ENCODE data around the gene CELSR2. TPM values are rescaled to one million over a fixed set of nuclear protein-coding genes. Genes with fewer than 3 reads are reported as not detected.
A peak's percentile ranks its signal among the peaks of the same experiment; 100 is the strongest.

The CELSR2 gene
- polyA plus RNA-seq, 2 donors, result 17.4 to 19.4 TPM

- WGBS, 2 donors, result 59 to 71% methylated on average over 22 of the region's 22 CpGs
- H3K36me3 ChIP-seq (ENCODE audit: control insufficient read depth in 2 of 2, insufficient read depth in 2 of 2, low read length in 1 of 2), result peaks cover 0 to 39% of the 10 kb centered on the region in 2 donors
- peak overlapping the region; percentile 86 to 91 for H3K27ac ChIP-seq (ENCODE audit: low read depth in 2 of 2, low read length in 1 of 2)
- H3K4me1 ChIP-seq (ENCODE audit: control insufficient read depth in 2 of 2, insufficient read depth in 2 of 2, low read length in 1 of 2), result peaks cover 4 to 25% of the 10 kb centered on the region in 2 donors
- H3K27me3 ChIP-seq (ENCODE audit: control insufficient read depth in 1 of 2, insufficient read depth in 2 of 2, low read length in 2 of 2), result no peaks in the 10 kb centered on the region
- no peaks in the 10 kb centered on the region for H3K9me3 ChIP-seq (ENCODE audit: control insufficient read depth in 2 of 2, insufficient read depth in 1 of 2, low read depth in 1 of 2, low read length in 1 of 2)
- no peak overlapping the region for H3K4me3 ChIP-seq (ENCODE audit: low read depth in 1 of 2, low read length in 2 of 2)
Measured at GRCh38 chr1:109262231-109263055, 13.1 kb downstream of the CELSR2 start.

GRCh38 chr1:109263234-109263596 lies 13.9 kb downstream of the CELSR2 start:
- WGBS, 2 donors, result 34 to 63% methylated on average over 9 to 12 of the region's 12 CpGs
- Histone ChIP-seq H3K4me1 (ENCODE audit: control insufficient read depth in 2 of 2, insufficient read depth in 2 of 2, low read length in 1 of 2) (peaks cover 4 to 28% of the 10 kb centered on the region in 2 donors), H3K4me3 (ENCODE audit: low read depth in 1 of 2, low read length in 2 of 2) (no peak overlapping the region), H3K27me3 (ENCODE audit: control insufficient read depth in 1 of 2, insufficient read depth in 2 of 2, low read length in 2 of 2) (no peaks in the 10 kb centered on the region), H3K9me3 (ENCODE audit: control insufficient read depth in 2 of 2, insufficient read depth in 1 of 2, low read depth in 1 of 2, low read length in 1 of 2) (no peaks in the 10 kb centered on the region), H3K36me3 (ENCODE audit: control insufficient read depth in 2 of 2, insufficient read depth in 2 of 2, low read length in 1 of 2) (peaks cover 0 to 39% of the 10 kb centered on the region in 2 donors), H3K27ac (ENCODE audit: low read depth in 2 of 2, low read length in 1 of 2) (peak overlapping the region; percentile 86 to 91)

GRCh38 chr1:109263597-109264378 lies 14.4 kb downstream of the CELSR2 start:
- H3K4me1 ChIP-seq (ENCODE audit: control insufficient read depth in 2 of 2, insufficient read depth in 2 of 2, low read length in 1 of 2), result peaks cover 4 to 28% of the 10 kb centered on the region in 2 donors
- H3K36me3 ChIP-seq (ENCODE audit: control insufficient read depth in 2 of 2, insufficient read depth in 2 of 2, low read length in 1 of 2), result peaks cover 0 to 41% of the 10 kb centered on the region in 2 donors
- peak overlapping the region; percentile 39 to 86 for H3K27ac ChIP-seq (ENCODE audit: low read depth in 2 of 2, low read length in 1 of 2)
- no peaks in the 10 kb centered on the region for H3K9me3 ChIP-seq (ENCODE audit: control insufficient read depth in 2 of 2, insufficient read depth in 1 of 2, low read depth in 1 of 2, low read length in 1 of 2)
- WGBS, 2 donors, result 49 to 51% methylated on average over 29 of the region's 29 CpGs
- H3K4me3 ChIP-seq (ENCODE audit: low read depth in 1 of 2, low read length in 2 of 2), result no peak overlapping the region
- H3K27me3 ChIP-seq (ENCODE audit: control insufficient read depth in 1 of 2, insufficient read depth in 2 of 2, low read length in 2 of 2), result no peaks in the 10 kb centered on the region

GRCh38 chr1:109264379-109264755 lies 15.0 kb downstream of the CELSR2 start:
- peaks cover 4 to 28% of the 10 kb centered on the region in 2 donors for H3K4me1 ChIP-seq (ENCODE audit: control insufficient read depth in 2 of 2, insufficient read depth in 2 of 2, low read length in 1 of 2)
- no peak overlapping the region for H3K4me3 ChIP-seq (ENCODE audit: low read depth in 1 of 2, low read length in 2 of 2)
- H3K27ac ChIP-seq (ENCODE audit: low read depth in 2 of 2, low read length in 1 of 2), result no peak overlapping the region
- H3K36me3 ChIP-seq (ENCODE audit: control insufficient read depth in 2 of 2, insufficient read depth in 2 of 2, low read length in 1 of 2), result peaks cover 0 to 45% of the 10 kb centered on the region in 2 donors
- H3K9me3 ChIP-seq (ENCODE audit: control insufficient read depth in 2 of 2, insufficient read depth in 1 of 2, low read depth in 1 of 2, low read length in 1 of 2), result no peaks in the 10 kb centered on the region
- no peaks in the 10 kb centered on the region for H3K27me3 ChIP-seq (ENCODE audit: control insufficient read depth in 1 of 2, insufficient read depth in 2 of 2, low read length in 2 of 2)
- 67 to 76% methylated on average over 9 of the region's 9 CpGs for WGBS, 2 donors

- 82 to 91% methylated on average over 4 of the region's 4 CpGs for WGBS, 2 donors
- Histone ChIP-seq H3K4me1 (ENCODE audit: control insufficient read depth in 2 of 2, insufficient read depth in 2 of 2, low read length in 1 of 2) (peaks cover 4 to 28% of the 10 kb centered on the region in 2 donors), H3K9me3 (ENCODE audit: control insufficient read depth in 2 of 2, insufficient read depth in 1 of 2, low read depth in 1 of 2, low read length in 1 of 2) (no peaks in the 10 kb centered on the region), H3K27me3 (ENCODE audit: control insufficient read depth in 1 of 2, insufficient read depth in 2 of 2, low read length in 2 of 2) (no peaks in the 10 kb centered on the region), H3K4me3 (ENCODE audit: low read depth in 1 of 2, low read length in 2 of 2) (no peak overlapping the region), H3K27ac (ENCODE audit: low read depth in 2 of 2, low read length in 1 of 2) (peak overlapping the region in 1 of 2 donors; percentile 15), H3K36me3 (ENCODE audit: control insufficient read depth in 2 of 2, insufficient read depth in 2 of 2, low read length in 1 of 2) (peaks cover 0 to 51% of the 10 kb centered on the region in 2 donors)
Measured at GRCh38 chr1:109265016-109265415, 15.7 kb downstream of the CELSR2 start.

GRCh38 chr1:109265741-109266330 lies 16.5 kb downstream of the CELSR2 start:
- Histone ChIP-seq H3K36me3 (ENCODE audit: control insufficient read depth in 2 of 2, insufficient read depth in 2 of 2, low read length in 1 of 2) (peaks cover 0 to 54% of the 10 kb centered on the region in 2 donors), H3K9me3 (ENCODE audit: control insufficient read depth in 2 of 2, insufficient read depth in 1 of 2, low read depth in 1 of 2, low read length in 1 of 2) (no peaks in the 10 kb centered on the region), H3K27me3 (ENCODE audit: control insufficient read depth in 1 of 2, insufficient read depth in 2 of 2, low read length in 2 of 2) (no peaks in the 10 kb centered on the region), H3K4me3 (ENCODE audit: low read depth in 1 of 2, low read length in 2 of 2) (no peak overlapping the region), H3K4me1 (ENCODE audit: control insufficient read depth in 2 of 2, insufficient read depth in 2 of 2, low read length in 1 of 2) (peaks cover 4 to 28% of the 10 kb centered on the region in 2 donors), H3K27ac (ENCODE audit: low read depth in 2 of 2, low read length in 1 of 2) (no peak overlapping the region)
- WGBS, 2 donors, result 94% methylated on average over 13 of the region's 13 CpGs

GRCh38 chr1:109266965-109267364 lies 17.6 kb downstream of the CELSR2 start:
- Histone ChIP-seq H3K4me1 (ENCODE audit: control insufficient read depth in 2 of 2, insufficient read depth in 2 of 2, low read length in 1 of 2) (peaks cover 4 to 28% of the 10 kb centered on the region in 2 donors), H3K36me3 (ENCODE audit: control insufficient read depth in 2 of 2, insufficient read depth in 2 of 2, low read length in 1 of 2) (peaks cover 0 to 50% of the 10 kb centered on the region in 2 donors), H3K4me3 (ENCODE audit: low read depth in 1 of 2, low read length in 2 of 2) (no peak overlapping the region), H3K27ac (ENCODE audit: low read depth in 2 of 2, low read length in 1 of 2) (peak overlapping the region; percentile 62 to 95), H3K27me3 (ENCODE audit: control insufficient read depth in 1 of 2, insufficient read depth in 2 of 2, low read length in 2 of 2) (no peaks in the 10 kb centered on the region), H3K9me3 (ENCODE audit: control insufficient read depth in 2 of 2, insufficient read depth in 1 of 2, low read depth in 1 of 2, low read length in 1 of 2) (no peaks in the 10 kb centered on the region)
- WGBS, 2 donors, result 43 to 60% methylated on average over 11 of the region's 11 CpGs

- Histone ChIP-seq H3K36me3 (ENCODE audit: control insufficient read depth in 2 of 2, insufficient read depth in 2 of 2, low read length in 1 of 2) (peaks cover 0 to 58% of the 10 kb centered on the region in 2 donors), H3K4me3 (ENCODE audit: low read depth in 1 of 2, low read length in 2 of 2) (no peak overlapping the region), H3K9me3 (ENCODE audit: control insufficient read depth in 2 of 2, insufficient read depth in 1 of 2, low read depth in 1 of 2, low read length in 1 of 2) (no peaks in the 10 kb centered on the region), H3K4me1 (ENCODE audit: control insufficient read depth in 2 of 2, insufficient read depth in 2 of 2, low read length in 1 of 2) (peaks cover 2 to 23% of the 10 kb centered on the region in 2 donors), H3K27me3 (ENCODE audit: control insufficient read depth in 1 of 2, insufficient read depth in 2 of 2, low read length in 2 of 2) (no peaks in the 10 kb centered on the region), H3K27ac (ENCODE audit: low read depth in 2 of 2, low read length in 1 of 2) (peak overlapping the region; percentile 62 to 95)
- WGBS, 2 donors, result 85 to 87% methylated on average over 17 of the region's 17 CpGs
Measured at GRCh38 chr1:109267743-109268300, 18.5 kb downstream of the CELSR2 start.
